Natural killer cell (primary cell): ENCODE results near the gene TMEM132A. TPM values are rescaled to one million over a fixed set of nuclear protein-coding genes. Genes with fewer than 3 reads are reported as not detected.

ENCODE experiments used
- ATAC-seq, 3 donors: fragments of 150-1000 bp in 2 of 3; fragments of 200-7000 bp in 1 of 3; cut with Tn5 transposase; 1 replicate in 1 of 3; 2 replicates in 2 of 3; pipeline ENCODE4 v1.10.0; 2021; ENCODE audit warnings: mild to moderate bottlenecking in 2 of 3, moderate library complexity in 2 of 3
- DNase-seq, 2 donors: peaks; one replicate each; pipeline versions ENCODE4 v3.0.0 to v3.0.0-alpha.2; 2013 to 2021; ENCODE audit warnings: mixed read lengths in 1 of 2
- H3K27ac ChIP-seq: one replicate; pipeline ENCODE4 v1.5.1; 2013; ENCODE audit warnings: mild to moderate bottlenecking, low read length
- H3K27me3 ChIP-seq: one replicate; pipeline ENCODE4 v1.6.1; 2013; ENCODE audit warnings: low read length; ENCODE audit not compliant: control insufficient read depth, insufficient read depth
- H3K36me3 ChIP-seq: one replicate; pipeline ENCODE4 v1.6.1; 2013; ENCODE audit warnings: low read length; ENCODE audit not compliant: control insufficient read depth, insufficient read depth
- H3K4me1 ChIP-seq: one replicate; pipeline ENCODE4 v1.6.1; 2013; ENCODE audit warnings: low read length; ENCODE audit not compliant: control insufficient read depth, insufficient read depth
- H3K4me3 ChIP-seq: one replicate; pipeline ENCODE4 v1.5.1; 2013; ENCODE audit warnings: low read length
- H3K9me3 ChIP-seq: one replicate; pipeline ENCODE4 v1.6.1; 2013; ENCODE audit warnings: low read length; ENCODE audit not compliant: control insufficient read depth, insufficient read depth
- H3K27ac Mint-ChIP-seq, 2 donors: one replicate each; pipeline ENCODE4 v1.8.0; 2022; ENCODE audit warnings: mild to moderate bottlenecking in 2 of 2, mixed read lengths in 2 of 2, moderate library complexity in 1 of 2
- H3K27me3 Mint-ChIP-seq, 2 donors: one replicate each; pipeline ENCODE4 v1.8.0; 2022; ENCODE audit warnings: low read depth in 2 of 2, mixed read lengths in 2 of 2
- H3K36me3 Mint-ChIP-seq: one replicate; pipeline ENCODE4 v1.8.0; 2022; ENCODE audit warnings: mixed read lengths
- H3K4me1 Mint-ChIP-seq, 2 donors: one replicate each; pipeline ENCODE4 v1.8.0; 2022; ENCODE audit warnings: mixed read lengths in 2 of 2
- H3K4me3 Mint-ChIP-seq: one replicate; pipeline ENCODE4 v1.8.0; 2022; ENCODE audit warnings: mild to moderate bottlenecking, moderate library complexity, mixed read lengths
- H3K9me3 Mint-ChIP-seq, 2 donors: one replicate each; pipeline ENCODE4 v1.8.0; 2022; ENCODE audit warnings: mixed read lengths in 2 of 2
- WGBS: methylation state at CpG from one replicate; pipeline ENCODE4 v1.1.7; 2013; ENCODE audit warnings: missing lambda C conversion rate; ENCODE audit not compliant: insufficient coverage; 5-methylcytosine and 5-hydroxymethylcytosine counted together
- intact Hi-C: fragments of 100-400 bp; cut with micrococcal nuclease; formaldehyde crosslinking; loops from one replicate; pipeline ENCODE4 v1.14.2; 2022
- total RNA-seq, 4 donors: library from RNA; stranded (reverse); fragments of 120-200 nt in 1 of 4; gene quantifications; one replicate each; pipeline versions ENCODE4 v1.2.3 to v1.2.4, GENCODE V29; 2013 to 2022
- TF ChIP-seq, protein P1 (sequence below): fragments of 200-600 bp; IDR thresholded peaks from one replicate; pipeline ENCODE4 v1.8.0; 2022; ENCODE audit warnings: antibody characterized with exemption

Gene TMEM132A
- total RNA-seq, 3 donors from 2014 or later (not counting 1 experiment from before 2014, with no cell fraction given) = not detected

GRCh38 chr11:60933416-60934123 is 9.3 kb downstream of the TMEM132A start:
- H3K27ac Mint-ChIP-seq = no peak overlapping the region
- intact Hi-C loops = no loop called here

GRCh38 chr11:60934124-60934789 is 10.0 kb downstream of the TMEM132A start:
- DNase-seq = no peak
- Histone ChIP-seq H3K27ac (no peak overlapping the region), H3K9me3 (no peaks in the 10 kb centered on the region), H3K27me3 (no peaks in the 10 kb centered on the region), H3K36me3 (no peaks in the 10 kb centered on the region), H3K4me3 (no peak overlapping the region), H3K4me1 (peaks cover 4% of the 10 kb centered on the region)
- Mint-ChIP-seq H3K9me3 (no peaks in the 10 kb centered on the region), H3K27ac (no peak overlapping the region), H3K36me3 (no peaks in the 10 kb centered on the region), H3K27me3 (peaks cover 0 to 15% of the 10 kb centered on the region in 2 donors), H3K4me3 (no peak overlapping the region), H3K4me1 (no peaks in the 10 kb centered on the region)
- intact Hi-C loops = no loop called here
- TF ChIP-seq, protein P1, sequence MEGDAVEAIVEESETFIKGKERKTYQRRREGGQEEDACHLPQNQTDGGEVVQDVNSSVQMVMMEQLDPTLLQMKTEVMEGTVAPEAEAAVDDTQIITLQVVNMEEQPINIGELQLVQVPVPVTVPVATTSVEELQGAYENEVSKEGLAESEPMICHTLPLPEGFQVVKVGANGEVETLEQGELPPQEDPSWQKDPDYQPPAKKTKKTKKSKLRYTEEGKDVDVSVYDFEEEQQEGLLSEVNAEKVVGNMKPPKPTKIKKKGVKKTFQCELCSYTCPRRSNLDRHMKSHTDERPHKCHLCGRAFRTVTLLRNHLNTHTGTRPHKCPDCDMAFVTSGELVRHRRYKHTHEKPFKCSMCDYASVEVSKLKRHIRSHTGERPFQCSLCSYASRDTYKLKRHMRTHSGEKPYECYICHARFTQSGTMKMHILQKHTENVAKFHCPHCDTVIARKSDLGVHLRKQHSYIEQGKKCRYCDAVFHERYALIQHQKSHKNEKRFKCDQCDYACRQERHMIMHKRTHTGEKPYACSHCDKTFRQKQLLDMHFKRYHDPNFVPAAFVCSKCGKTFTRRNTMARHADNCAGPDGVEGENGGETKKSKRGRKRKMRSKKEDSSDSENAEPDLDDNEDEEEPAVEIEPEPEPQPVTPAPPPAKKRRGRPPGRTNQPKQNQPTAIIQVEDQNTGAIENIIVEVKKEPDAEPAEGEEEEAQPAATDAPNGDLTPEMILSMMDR = no peak
- ATAC-seq = no peak
- WGBS = 94% methylated on average over 57 of the region's 57 CpGs

More at GRCh38 chr11:60933416-60934123, 9.3 kb downstream of the TMEM132A start:
- Histone ChIP-seq H3K4me3 (no peak overlapping the region), H3K36me3 (no peaks in the 10 kb centered on the region), H3K27me3 (no peaks in the 10 kb centered on the region), H3K9me3 (no peaks in the 10 kb centered on the region), H3K27ac (no peak overlapping the region), H3K4me1 (peaks cover 4% of the 10 kb centered on the region)
- H3K4me1 Mint-ChIP-seq = no peaks in the 10 kb centered on the region
- WGBS = 92% methylated on average over 37 of the region's 37 CpGs
- DNase-seq (no peak), ATAC-seq (no peak)
- H3K27me3 Mint-ChIP-seq = peaks cover 0 to 15% of the 10 kb centered on the region in 2 donors
- TF ChIP-seq, protein P1 = no peak
- H3K4me3 Mint-ChIP-seq = no peak overlapping the region
- no peaks in the 10 kb centered on the region for H3K36me3 Mint-ChIP-seq
- H3K9me3 Mint-ChIP-seq = no peaks in the 10 kb centered on the region

GRCh38 chr11:60934790-60935605 is 10.7 kb downstream of the TMEM132A start:
- Mint-ChIP-seq H3K36me3 (no peaks in the 10 kb centered on the region), H3K9me3 (no peaks in the 10 kb centered on the region), H3K27ac (no peak overlapping the region), H3K4me1 (no peaks in the 10 kb centered on the region), H3K4me3 (no peak overlapping the region), H3K27me3 (peaks cover 0 to 10% of the 10 kb centered on the region in 2 donors)
- no peak overlapping the region for H3K27ac ChIP-seq
- no peaks in the 10 kb centered on the region for H3K36me3 ChIP-seq
- no peaks in the 10 kb centered on the region for H3K9me3 ChIP-seq
- no peaks in the 10 kb centered on the region for H3K27me3 ChIP-seq
- H3K4me1 ChIP-seq = peaks cover 4% of the 10 kb centered on the region
- intact Hi-C loops = no loop called here
- 87% methylated on average over 21 of the region's 21 CpGs for WGBS
- ATAC-seq (no peak), DNase-seq (no peak)
- H3K4me3 ChIP-seq = no peak overlapping the region
- TF ChIP-seq, protein P1 = no peak
